Neural crest cell (in vitro differentiated cells): Measurements from ENCODE around the gene AOC3. TPM values are rescaled to one million over a fixed set of nuclear protein-coding genes. Genes with fewer than 3 reads are reported as not detected.

ENCODE experiments used
- DNase-seq: peaks from one replicate; pipeline ENCODE4 v3.0.0; 2021; ENCODE audit warnings: low read depth, mixed read lengths, low spot score
- H3K27ac Mint-ChIP-seq: one replicate; pipeline ENCODE4 v1.8.0; 2021; ENCODE audit warnings: mild to moderate bottlenecking, mixed read lengths; ENCODE audit not compliant: unreplicated experiment
- H3K27me3 Mint-ChIP-seq: 2 replicates; pipeline ENCODE4 v1.8.0; 2021; ENCODE audit warnings: low read depth, mild to moderate bottlenecking, mixed read lengths
- H3K36me3 Mint-ChIP-seq: 2 replicates; pipeline ENCODE4 v1.8.0; 2021; ENCODE audit warnings: low read depth, mild to moderate bottlenecking, mixed read lengths
- H3K4me1 Mint-ChIP-seq: 2 replicates; pipeline ENCODE4 v1.8.0; 2021; ENCODE audit warnings: mixed read lengths
- H3K4me3 Mint-ChIP-seq: one replicate; pipeline ENCODE4 v1.8.0; 2021; ENCODE audit warnings: mild to moderate bottlenecking, mixed read lengths
- H3K9me3 Mint-ChIP-seq: 2 replicates; pipeline ENCODE4 v1.8.0; 2021; ENCODE audit warnings: mixed read lengths
- total RNA-seq: library from RNA; stranded (reverse); gene quantifications from 2 replicates; pipeline ENCODE4 v1.2.1, GENCODE V29; 2021
- TF ChIP-seq, protein P1 (sequence below): fragments of 200-600 bp; sonication (generic); conservative IDR thresholded peaks from 2 replicates; pipeline ENCODE4 v1.5.0; 2021; ENCODE audit warnings: antibody characterized with exemption, mild to moderate bottlenecking

The AOC3 gene
- total RNA-seq, 1 donor from 2014 or later: 1.1 TPM

GRCh38 chr17:42814633-42815399 is 36.2 kb upstream of the AOC3 start:
- Mint-ChIP-seq H3K4me1 (no peaks in the 10 kb centered on the region), H3K27ac (peak overlapping the region; percentile 23), H3K36me3 (peaks cover 6% of the 10 kb centered on the region), H3K27me3 (no peaks in the 10 kb centered on the region), H3K9me3 (no peaks in the 10 kb centered on the region), H3K4me3 (no peak overlapping the region)
- TF ChIP-seq, protein P1, sequence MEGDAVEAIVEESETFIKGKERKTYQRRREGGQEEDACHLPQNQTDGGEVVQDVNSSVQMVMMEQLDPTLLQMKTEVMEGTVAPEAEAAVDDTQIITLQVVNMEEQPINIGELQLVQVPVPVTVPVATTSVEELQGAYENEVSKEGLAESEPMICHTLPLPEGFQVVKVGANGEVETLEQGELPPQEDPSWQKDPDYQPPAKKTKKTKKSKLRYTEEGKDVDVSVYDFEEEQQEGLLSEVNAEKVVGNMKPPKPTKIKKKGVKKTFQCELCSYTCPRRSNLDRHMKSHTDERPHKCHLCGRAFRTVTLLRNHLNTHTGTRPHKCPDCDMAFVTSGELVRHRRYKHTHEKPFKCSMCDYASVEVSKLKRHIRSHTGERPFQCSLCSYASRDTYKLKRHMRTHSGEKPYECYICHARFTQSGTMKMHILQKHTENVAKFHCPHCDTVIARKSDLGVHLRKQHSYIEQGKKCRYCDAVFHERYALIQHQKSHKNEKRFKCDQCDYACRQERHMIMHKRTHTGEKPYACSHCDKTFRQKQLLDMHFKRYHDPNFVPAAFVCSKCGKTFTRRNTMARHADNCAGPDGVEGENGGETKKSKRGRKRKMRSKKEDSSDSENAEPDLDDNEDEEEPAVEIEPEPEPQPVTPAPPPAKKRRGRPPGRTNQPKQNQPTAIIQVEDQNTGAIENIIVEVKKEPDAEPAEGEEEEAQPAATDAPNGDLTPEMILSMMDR: no peak
- no peak for DNase-seq

- TF ChIP-seq, protein P1: no peak
- DNase-seq: no peak
- no peaks in the 10 kb centered on the region for H3K27me3 Mint-ChIP-seq
- H3K4me1 Mint-ChIP-seq: peaks cover 7% of the 10 kb centered on the region
- H3K4me3 Mint-ChIP-seq: no peak overlapping the region
- no peak overlapping the region for H3K27ac Mint-ChIP-seq
- no peaks in the 10 kb centered on the region for H3K9me3 Mint-ChIP-seq
- H3K36me3 Mint-ChIP-seq: peaks cover 8% of the 10 kb centered on the region
Observed at GRCh38 chr17:42817866-42818265, 33.1 kb upstream of the AOC3 start.

- H3K9me3 Mint-ChIP-seq: no peaks in the 10 kb centered on the region
- no peak overlapping the region for H3K27ac Mint-ChIP-seq
- H3K36me3 Mint-ChIP-seq: peaks cover 8% of the 10 kb centered on the region
- no peaks in the 10 kb centered on the region for H3K27me3 Mint-ChIP-seq
- TF ChIP-seq, protein P1: no peak
- no peak for DNase-seq
- peaks cover 10% of the 10 kb centered on the region for H3K4me1 Mint-ChIP-seq
- no peak overlapping the region for H3K4me3 Mint-ChIP-seq
Observed at GRCh38 chr17:42818379-42818778, 32.6 kb upstream of the AOC3 start.

- peaks cover 20% of the 10 kb centered on the region for H3K4me1 Mint-ChIP-seq
- TF ChIP-seq, protein P1: peak; percentile 81
- H3K27ac Mint-ChIP-seq: no peak overlapping the region
- peaks cover 5% of the 10 kb centered on the region for H3K36me3 Mint-ChIP-seq
- peak; percentile 65 for DNase-seq
- H3K27me3 Mint-ChIP-seq: peaks cover 3% of the 10 kb centered on the region
- H3K4me3 Mint-ChIP-seq: peak overlapping the region; percentile 83
- no peaks in the 10 kb centered on the region for H3K9me3 Mint-ChIP-seq
Observed at GRCh38 chr17:42819939-42820535, 31.0 kb upstream of the AOC3 start.

GRCh38 chr17:42821176-42821575 is 29.8 kb upstream of the AOC3 start:
- Mint-ChIP-seq H3K27ac (no peak overlapping the region), H3K27me3 (peaks cover 6% of the 10 kb centered on the region), H3K4me1 (peaks cover 20% of the 10 kb centered on the region), H3K9me3 (no peaks in the 10 kb centered on the region), H3K36me3 (peaks cover 5% of the 10 kb centered on the region), H3K4me3 (no peak overlapping the region)
- no peak for DNase-seq
- TF ChIP-seq, protein P1: no peak
